OCI-LY3 (cell line): ENCODE results near the gene HTN3.
A peak's percentile ranks its signal among the peaks of the same experiment; 100 is the strongest.
"Not testable (repeated sequence)": the region's sequence is repeated elsewhere in the genome, so short reads cannot be mapped to it uniquely, and the experiment has no call there.

Experiments
- H2AFZ ChIP-seq: fragments of 200-600, 300-600 bp; shearing (Covaris generic); 2 replicates; pipeline ENCODE4 v1.6.0; 2014; ENCODE audit warnings: antibody characterized with exemption, low read depth, low read length
- H3K27ac ChIP-seq: fragments of 200-600, 300-600 bp; sonication (generic); 2 replicates; pipeline ENCODE4 v1.5.1; 2014; ENCODE audit warnings: mild to moderate bottlenecking, low read length, moderate library complexity, mixed read lengths
- H3K27me3 ChIP-seq: fragments of 200-600, 300-600 bp; sonication (generic); 2 replicates; pipeline ENCODE4 v1.6.1; 2014; ENCODE audit warnings: low read depth, low read length, mixed read lengths
- H3K36me3 ChIP-seq: fragments of 200-600, 300-600 bp; sonication (generic); replicated peaks from 2 replicates; pipeline ENCODE3; 2014; ENCODE audit warnings: low read depth, low read length, mixed read lengths
- H3K4me1 ChIP-seq: fragments of 300-600, 200-600 bp; sonication (generic); 2 replicates; pipeline ENCODE4 v1.6.1; 2014; ENCODE audit warnings: low read length, mixed read lengths
- H3K4me2 ChIP-seq: fragments of 200-600, 300-600 bp; sonication (generic); 2 replicates; pipeline ENCODE4 v1.6.1; 2014; ENCODE audit warnings: low read length, mixed read lengths
- H3K4me3 ChIP-seq: fragments of 300-600, 200-600 bp; sonication (generic); 2 replicates; pipeline ENCODE4 v1.5.1; 2014; ENCODE audit warnings: antibody characterized with exemption, mild to moderate bottlenecking, low read length, moderate library complexity
- H3K79me2 ChIP-seq: fragments of 300-600, 200-600 bp; shearing (Covaris generic); 2 replicates; pipeline ENCODE4 v1.6.1; 2014; ENCODE audit warnings: mild to moderate bottlenecking, low read length, mixed read lengths
- H3K9ac ChIP-seq: fragments of 300-600, 200-600 bp; shearing (Covaris generic); 2 replicates; pipeline ENCODE4 v1.6.0; 2014; ENCODE audit warnings: mild to moderate bottlenecking, low read length, moderate library complexity
- H3K9me3 ChIP-seq: fragments of 200-600, 300-600 bp; shearing (Covaris generic); 2 replicates; pipeline ENCODE4 v1.6.1; 2014; ENCODE audit warnings: low read length, mixed read lengths; ENCODE audit not compliant: insufficient read depth
- H4K20me1 ChIP-seq: fragments of 200-600, 300-600 bp; sonication (generic); 2 replicates; pipeline ENCODE4 v1.6.1; 2016; ENCODE audit warnings: low read length, mixed read lengths; ENCODE audit not compliant: insufficient read depth
- CTCF ChIP-seq: fragments of 200-600, 300-600 bp; sonication (generic); IDR thresholded peaks from 2 replicates; pipeline ENCODE4 v1.5.1; 2014; ENCODE audit warnings: antibody characterized with exemption, low read length, low read depth
- EZH2phosphoT487 ChIP-seq: fragments of 200-600 bp; shearing (Covaris generic); IDR thresholded peaks from 2 replicates; pipeline ENCODE4 v1.6.1; 2018; ENCODE audit warnings: antibody characterized with exemption, mixed run types, low read depth

HTN3 gene

DNA sequence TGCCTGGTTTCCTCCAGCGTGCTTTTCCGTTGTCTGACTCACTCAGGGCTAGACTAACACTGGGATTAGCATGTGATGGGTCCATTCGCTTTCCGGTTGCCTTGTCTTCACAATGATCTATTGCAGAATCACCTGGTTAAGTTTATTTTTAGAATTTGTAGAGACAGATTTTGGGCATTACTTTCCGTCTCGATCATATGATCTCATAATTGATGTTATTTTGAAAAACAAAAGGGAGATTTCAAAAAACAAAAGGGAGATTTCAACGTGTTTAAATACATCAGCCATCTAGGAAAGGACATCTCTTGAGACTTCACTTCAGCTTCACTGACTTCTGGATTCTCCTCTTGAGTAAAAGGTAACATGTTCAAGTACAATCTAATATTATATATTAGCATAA lies at the start of gene HTN3:
Gene HTN3 (plus strand): TSS at position 301 of the 400 bp plus-strand sequence. CDS start 2,282 bp downstream, outside the sequence.
- H2AFZ ChIP-seq, H3K27ac ChIP-seq, H3K4me2 ChIP-seq, H3K4me1 ChIP-seq, H3K79me2 ChIP-seq, H3K4me3 ChIP-seq, H3K9me3 ChIP-seq, H3K36me3 ChIP-seq, H3K9ac ChIP-seq, H4K20me1 ChIP-seq, H3K27me3 ChIP-seq: not testable (repeated sequence)

DNA sequence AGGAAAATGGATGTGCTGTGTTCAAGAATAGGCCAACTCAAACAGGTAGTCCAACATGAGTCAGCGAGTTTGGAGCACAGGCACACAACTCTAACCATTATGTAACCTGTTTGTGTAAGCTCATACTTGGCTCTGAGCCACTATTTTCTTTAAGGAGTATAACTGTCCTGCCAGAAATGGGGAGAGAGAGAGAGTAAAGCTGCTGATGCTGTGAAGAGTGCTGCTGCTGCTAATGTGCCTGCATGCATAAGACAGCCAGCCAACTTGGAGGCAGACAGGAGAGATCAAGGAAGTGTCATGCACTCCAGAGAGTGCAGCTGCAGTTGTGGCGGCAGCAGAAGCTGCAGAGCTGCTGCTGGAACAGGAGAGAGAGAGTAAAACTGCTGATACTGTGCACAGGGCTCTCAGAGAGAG lies 44.2 kb upstream of the HTN3 start:
- Histone ChIP-seq H3K4me2 (peak overlapping the region; percentile 53), H3K9me3 (no peaks in the 10 kb centered on the region), H3K36me3 (no peaks in the 10 kb centered on the region), H3K9ac (no peak overlapping the region), H2AFZ (peak overlapping the region; percentile 78; the same call in 1 of the 2 replicates), H3K27ac (no peak overlapping the region), H3K4me1 (peaks cover 10% of the 10 kb centered on the region), H4K20me1 (no peaks in the 10 kb centered on the region), H3K79me2 (no peaks in the 10 kb centered on the region), H3K4me3 (0 out of 2 replicates have a peak overlapping the region, but pooled peaks have one; percentile 4), H3K27me3 (no peaks in the 10 kb centered on the region)
- no peak for TF ChIP-seq EZH2phosphoT487
- TF ChIP-seq CTCF = no peak

DNA sequence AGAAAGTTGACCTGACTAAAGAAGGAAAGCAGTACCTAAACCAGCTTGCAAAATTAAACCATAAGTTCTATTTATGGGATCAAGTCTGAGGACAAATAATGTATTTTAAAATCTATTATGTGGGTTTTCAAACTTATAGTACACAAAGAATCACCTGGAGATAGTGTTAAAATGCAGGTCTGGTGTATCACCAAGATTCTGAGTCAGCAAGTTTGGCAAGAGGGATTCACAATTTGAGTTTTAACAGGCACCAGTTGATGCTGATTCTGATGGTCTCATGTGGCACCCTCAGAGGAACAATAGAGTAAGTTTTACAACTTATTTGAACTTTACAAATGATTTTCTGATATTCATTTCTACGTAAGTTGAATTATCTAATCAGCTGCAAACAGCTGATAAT lies 41.6 kb upstream of the HTN3 start:
- Histone ChIP-seq H3K9me3 (no peaks in the 10 kb centered on the region), H3K4me1 (peaks cover 10% of the 10 kb centered on the region), H3K4me3 (no peak overlapping the region), H3K79me2 (no peaks in the 10 kb centered on the region), H3K27ac (no peak overlapping the region), H2AFZ (no peak overlapping the region), H4K20me1 (no peaks in the 10 kb centered on the region), H3K4me2 (no peak overlapping the region), H3K9ac (no peak overlapping the region), H3K27me3 (no peaks in the 10 kb centered on the region), H3K36me3 (no peaks in the 10 kb centered on the region)
- no peak for TF ChIP-seq EZH2phosphoT487
- no peak for TF ChIP-seq CTCF

- Histone ChIP-seq H3K4me1 (no peaks in the 10 kb centered on the region), H3K9ac (no peak overlapping the region), H3K4me3 (no peak overlapping the region), H3K36me3 (no peaks in the 10 kb centered on the region), H3K27ac (no peak overlapping the region), H3K9me3 (no peaks in the 10 kb centered on the region), H4K20me1 (no peaks in the 10 kb centered on the region), H2AFZ (no peak overlapping the region), H3K79me2 (no peaks in the 10 kb centered on the region), H3K4me2 (no peak overlapping the region), H3K27me3 (no peaks in the 10 kb centered on the region)
- TF ChIP-seq CTCF (no peak), EZH2phosphoT487 (no peak)
Observed at GRCh38 chr4:69991016-69991415, 37.2 kb upstream of the HTN3 start.

- no peak overlapping the region for H3K9ac ChIP-seq
- TF ChIP-seq EZH2phosphoT487 (no peak), CTCF (no peak)
- no peak overlapping the region for H2AFZ ChIP-seq
- no peak overlapping the region for H3K27ac ChIP-seq
- H3K4me3 ChIP-seq = no peak overlapping the region
- H3K9me3 ChIP-seq = no peaks in the 10 kb centered on the region
- H3K27me3 ChIP-seq = no peaks in the 10 kb centered on the region
- no peaks in the 10 kb centered on the region for H3K4me1 ChIP-seq
- no peaks in the 10 kb centered on the region for H3K79me2 ChIP-seq
- no peak overlapping the region for H3K4me2 ChIP-seq
- H3K36me3 ChIP-seq = no peaks in the 10 kb centered on the region
- no peaks in the 10 kb centered on the region for H4K20me1 ChIP-seq
Observed at GRCh38 chr4:69994782-69995181, 33.5 kb upstream of the HTN3 start.
